ENCODE data around the gene METTL9. TPM values are rescaled to one million over a fixed set of nuclear protein-coding genes. Genes with fewer than 3 reads are reported as not detected.
"Not testable (repeated sequence)": the region's sequence is repeated elsewhere in the genome, so short reads cannot be mapped to it uniquely, and the experiment has no call there.

Gene METTL9
- total and polyA plus RNA-seq, 2 of the 13 experiments (the other 11 are each of a cell fraction or from before 2014, with no cell fraction given) = 123 to 204 TPM

- H4K20me1 ChIP-seq (ENCODE audit: insufficient read depth, low read length); H3K4me3 ChIP-seq (replicated peaks in 1 of 3; ENCODE audit: insufficient read depth in 1 of 3, low read depth in 2 of 3, low read length in 3 of 3); H3K79me2 ChIP-seq (ENCODE audit: insufficient read depth, low read length); H3K9ac ChIP-seq (ENCODE audit: insufficient read depth, low read depth, low read length); H3K27ac ChIP-seq (ENCODE audit: extremely low read length, insufficient read depth, low read length); ATAC-seq; FAIRE-seq; CTCF ChIA-PET (ENCODE audit: low intra/inter-chr PET ratio, low total read pairs); H3K9me3 ChIP-seq (ENCODE audit: low read length); H3K36me3 ChIP-seq (replicated peaks in 1 of 2; ENCODE audit: control insufficient read depth in 1 of 2, insufficient read depth in 2 of 2, low read length in 2 of 2); H2AFZ ChIP-seq (ENCODE audit: low read length); H3K4me2 ChIP-seq (ENCODE audit: low read depth, low read length); POLR2A ChIA-PET; DNase-seq (ENCODE audit: low spot score); BruUV-seq (replicated peaks): not testable (repeated sequence)
- WGBS (ENCODE audit: low lambda C conversion rate) = 64% methylated on average over 17 of the region's 17 CpGs
- in situ Hi-C loops (cut with HindIII; ENCODE audit: extremely low pct_ligation_motif_present, low pct_unique_long_range_greater_than_20kb) (loop anchor here (25.0 kb wide), 2 partner anchors 238 to 787 kb away; no protein-coding TSS in a partner anchor), intact Hi-C loops (cut with micrococcal nuclease; ENCODE audit: unreplicated experiment) (loop anchor here (10.0 kb wide), 2 partner anchors 265 to 395 kb away; partner anchors contain the start of genes DNAH3 and LDAF1)
- peaks cover 14% of the 10 kb centered on the region for H3K4me1 ChIP-seq (ENCODE audit: insufficient read depth, low read length)
- H3K27me3 ChIP-seq (ENCODE audit: control insufficient read depth in 1 of 2, insufficient read depth in 2 of 2, low read length in 2 of 2) = peaks cover 3 to 26% of the 10 kb centered on the region in 2 experiments; a peak in 3 of 5 replicates
- 0 out of 2 replicates have a peak, but pooled peaks have one; percentile 15 for TF ChIP-seq MYC (CRISPR knock-in tag; IDR thresholded peaks at IDR 0.05; ENCODE audit: borderline replicate concordance)
Observed at GRCh38 chr16:21549975-21550374, 49.4 kb upstream of the METTL9 start.

DNA sequence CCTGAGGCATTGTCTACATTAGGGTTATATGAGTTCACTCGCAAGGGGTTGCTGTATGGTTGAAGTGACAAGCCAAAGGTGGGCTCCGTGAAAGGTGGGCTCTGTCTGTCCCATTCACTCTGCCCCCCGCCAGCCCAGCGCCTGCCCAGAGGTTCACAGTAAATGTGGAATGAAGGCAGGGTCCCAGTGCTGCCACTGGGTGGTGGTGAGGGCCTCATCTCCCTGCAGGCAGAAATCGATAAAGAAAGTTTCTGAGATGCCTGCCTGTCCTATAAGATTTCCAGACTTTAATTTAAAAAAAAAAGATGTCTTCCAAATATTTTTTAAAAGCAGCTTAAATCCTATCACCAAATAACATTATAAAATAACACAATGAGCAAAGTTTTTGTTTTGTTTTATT, 48.9 kb upstream of the METTL9 start:
- Histone ChIP-seq H3K4me1 (ENCODE audit: insufficient read depth, low read length) (peaks cover 18% of the 10 kb centered on the region), H3K27me3 (ENCODE audit: control insufficient read depth in 1 of 2, insufficient read depth in 2 of 2, low read length in 2 of 2) (peaks cover 3 to 31% of the 10 kb centered on the region in 2 experiments; a peak in 3 of 5 replicates)
- H2AFZ ChIP-seq (ENCODE audit: low read length); POLR2A ChIA-PET; H3K36me3 ChIP-seq (replicated peaks in 1 of 2; ENCODE audit: control insufficient read depth in 1 of 2, insufficient read depth in 2 of 2, low read length in 2 of 2); DNase-seq (ENCODE audit: low spot score); H3K9ac ChIP-seq (ENCODE audit: insufficient read depth, low read depth, low read length); H4K20me1 ChIP-seq (ENCODE audit: insufficient read depth, low read length); FAIRE-seq; CTCF ChIA-PET (ENCODE audit: low intra/inter-chr PET ratio, low total read pairs); H3K27ac ChIP-seq (ENCODE audit: extremely low read length, insufficient read depth, low read length); H3K79me2 ChIP-seq (ENCODE audit: insufficient read depth, low read length); BruUV-seq (replicated peaks); H3K4me2 ChIP-seq (ENCODE audit: low read depth, low read length); H3K4me3 ChIP-seq (replicated peaks in 1 of 3; ENCODE audit: insufficient read depth in 1 of 3, low read depth in 2 of 3, low read length in 3 of 3); H3K9me3 ChIP-seq (ENCODE audit: low read length): not testable (repeated sequence)
- intact Hi-C loops (cut with micrococcal nuclease; ENCODE audit: unreplicated experiment) = loop anchor here (10.0 kb wide), 2 partner anchors 266 to 396 kb away; partner anchors contain the start of genes DNAH3 and LDAF1
- in situ Hi-C loops (cut with HindIII; ENCODE audit: extremely low pct_ligation_motif_present, low pct_unique_long_range_greater_than_20kb) = loop anchor here (25.0 kb wide), 2 partner anchors 238 to 787 kb away; no protein-coding TSS in a partner anchor
- ATAC-seq = peak; percentile 78
- WGBS (ENCODE audit: low lambda C conversion rate) = 1% methylated on average over 3 of the region's 5 CpGs
- TF ChIP-seq ONECUT2 (CRISPR knock-in tag; IDR thresholded peaks at IDR 0.05) (peak; percentile 93), STAG1 (CRISPR knock-in tag; IDR thresholded peaks at IDR 0.05) (peak; percentile 37)

All from HepG2 (cell line).